Measurements from ENCODE around the gene MRPL36.
"Not testable (repeated sequence)": the region's sequence is repeated elsewhere in the genome, so short reads cannot be mapped to it uniquely, and the experiment has no call there.

Gene MRPL36

DNA sequence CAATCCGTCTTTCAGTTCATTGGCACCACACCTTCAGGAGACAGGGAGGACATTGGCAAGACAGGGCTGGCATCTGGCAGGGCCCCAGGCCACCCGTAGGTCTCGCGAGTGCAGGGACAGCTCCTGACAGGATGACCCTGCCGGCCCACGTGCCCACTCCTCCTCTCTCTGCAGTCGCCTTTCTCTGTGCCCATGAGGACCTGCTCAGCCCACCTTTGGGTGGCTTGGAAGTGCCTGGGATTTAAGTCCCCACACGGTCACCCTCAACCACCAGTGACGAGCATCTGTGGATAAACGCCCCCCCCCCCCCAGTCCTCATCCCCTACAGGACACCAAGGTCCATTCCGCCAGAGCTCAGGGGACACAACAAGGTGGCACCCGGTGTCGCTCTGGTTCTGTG, 4.1 kb downstream of the MRPL36 start:
- DNase-seq = no peak

DNA sequence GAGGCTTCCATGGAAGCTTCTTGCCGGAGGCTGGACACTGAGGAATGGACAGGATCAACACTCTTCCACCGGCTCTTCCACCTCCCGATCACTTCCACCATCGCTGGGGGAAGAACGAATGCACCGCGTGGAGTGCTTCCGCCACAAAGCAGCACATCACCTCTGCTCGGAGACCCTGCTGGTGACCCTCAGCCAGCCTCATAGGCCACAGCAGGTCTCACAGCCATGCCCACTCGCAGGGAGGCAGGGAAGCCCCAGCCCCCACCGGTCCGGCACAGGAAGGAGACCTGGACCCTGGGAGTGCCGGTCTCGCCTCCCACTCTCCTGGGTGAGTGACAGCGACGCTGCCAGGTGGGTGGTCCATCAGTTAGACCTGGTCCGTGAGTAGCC, 4.7 kb downstream of the MRPL36 start:
- no peak for DNase-seq

DNA sequence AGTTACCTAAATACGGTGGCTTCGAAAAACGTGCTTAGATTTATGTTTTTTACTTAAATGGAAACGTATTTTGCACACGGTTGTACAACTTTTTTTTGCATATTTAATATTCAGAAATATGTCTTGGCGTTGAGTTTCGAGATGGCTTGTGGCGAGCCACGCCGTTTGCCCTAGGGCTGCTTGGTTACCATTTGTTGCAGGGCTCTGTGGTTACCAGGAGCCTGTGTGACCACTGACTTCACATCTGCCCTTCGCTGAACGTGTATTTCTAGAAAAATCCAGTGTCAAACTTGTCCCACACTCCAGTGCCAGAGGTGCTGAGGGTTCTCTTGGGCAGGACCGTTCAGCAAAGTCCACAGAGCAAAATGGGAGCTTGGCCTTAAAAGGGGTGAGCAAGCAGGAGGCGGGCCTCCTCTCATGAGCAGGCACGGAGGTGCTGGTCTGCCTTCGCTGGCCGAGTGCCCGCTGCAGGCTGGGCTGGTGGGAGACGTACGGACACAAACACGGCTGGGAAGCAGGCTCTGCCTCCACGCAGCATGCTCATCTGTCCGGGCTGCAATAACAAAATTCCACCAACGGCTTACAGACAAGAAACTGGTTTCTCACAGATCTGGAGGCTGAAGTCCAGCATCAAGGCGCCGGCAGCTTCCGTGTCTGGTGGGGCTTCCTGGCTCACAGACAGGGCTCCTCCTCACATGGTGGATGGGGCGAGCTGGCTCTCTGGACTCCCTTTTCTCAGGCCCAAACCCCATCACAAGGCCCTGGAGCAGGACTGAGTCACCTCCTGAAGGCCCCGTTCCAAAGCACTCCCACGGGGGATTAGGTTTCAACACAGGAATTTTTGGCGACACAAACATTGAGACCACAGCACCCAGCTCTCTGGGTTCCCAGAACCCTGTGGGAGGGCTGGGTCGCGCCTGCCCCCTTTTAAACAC, 5.4 kb downstream of the MRPL36 start:
- DNase-seq = no peak

DNA sequence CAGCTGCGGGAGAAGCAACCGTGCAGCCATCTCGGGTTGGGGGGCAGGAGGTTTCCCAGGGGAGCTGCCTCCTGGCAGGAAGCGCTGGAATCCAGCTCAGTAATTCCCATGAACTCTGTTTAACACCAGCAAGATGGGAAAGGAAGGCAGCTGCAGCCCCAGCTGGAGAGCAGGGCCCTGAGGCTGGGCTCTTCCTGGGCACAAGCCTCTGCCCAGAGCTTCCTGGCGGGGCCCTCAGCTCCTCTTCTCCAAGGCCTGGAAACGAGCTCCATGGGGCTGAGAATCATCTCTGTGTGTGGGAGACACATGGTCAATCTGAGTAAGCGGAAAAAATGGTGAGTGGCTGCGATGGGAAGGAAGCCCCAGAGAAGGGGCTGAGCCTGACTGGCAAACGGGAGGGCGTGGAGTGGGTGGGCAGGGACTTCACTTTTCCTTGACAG, 6.3 kb downstream of the MRPL36 start:
- DNase-seq = no peak

DNA sequence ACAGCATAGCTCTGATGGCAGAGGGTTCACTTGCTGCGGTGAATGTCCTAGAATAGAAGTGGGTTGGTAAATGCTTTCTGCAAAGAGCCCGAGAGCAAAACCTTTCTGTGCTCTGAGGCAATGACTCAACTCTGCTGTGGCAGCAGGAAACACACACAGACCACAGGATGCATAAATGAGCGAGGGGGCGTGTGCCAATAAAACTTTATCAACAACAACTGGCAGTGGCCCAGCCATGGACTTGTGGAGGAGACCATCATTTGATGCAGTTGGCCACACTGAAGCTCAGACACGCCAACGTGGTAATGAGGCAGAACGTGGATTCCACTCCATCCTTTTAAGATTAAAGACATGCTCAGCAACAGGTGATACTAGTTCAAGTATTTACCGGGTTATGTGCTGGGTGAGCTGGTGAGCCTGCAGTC, 6.8 kb downstream of the MRPL36 start:
- DNase-seq = peak; percentile 73

DNA sequence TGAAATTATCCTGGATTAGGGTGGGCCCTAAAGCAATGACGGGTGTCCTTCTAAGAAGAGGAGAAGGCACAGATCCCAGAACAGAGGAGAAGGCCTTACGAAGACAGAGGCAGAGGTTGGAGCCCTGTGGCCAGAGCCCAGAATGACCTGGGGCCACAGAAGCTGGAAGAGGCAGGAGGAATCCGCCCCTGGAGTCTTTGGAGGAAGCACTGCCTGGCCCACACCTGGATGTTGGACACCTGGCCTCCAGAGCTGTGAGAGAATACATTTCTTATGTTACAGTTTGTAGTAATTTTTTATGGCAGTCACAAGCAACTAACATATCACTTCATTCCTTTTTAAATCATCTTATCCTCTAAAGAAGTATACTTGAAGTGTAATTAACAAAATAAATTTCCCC, 8.5 kb downstream of the MRPL36 start:
- DNase-seq = no peak

DNA sequence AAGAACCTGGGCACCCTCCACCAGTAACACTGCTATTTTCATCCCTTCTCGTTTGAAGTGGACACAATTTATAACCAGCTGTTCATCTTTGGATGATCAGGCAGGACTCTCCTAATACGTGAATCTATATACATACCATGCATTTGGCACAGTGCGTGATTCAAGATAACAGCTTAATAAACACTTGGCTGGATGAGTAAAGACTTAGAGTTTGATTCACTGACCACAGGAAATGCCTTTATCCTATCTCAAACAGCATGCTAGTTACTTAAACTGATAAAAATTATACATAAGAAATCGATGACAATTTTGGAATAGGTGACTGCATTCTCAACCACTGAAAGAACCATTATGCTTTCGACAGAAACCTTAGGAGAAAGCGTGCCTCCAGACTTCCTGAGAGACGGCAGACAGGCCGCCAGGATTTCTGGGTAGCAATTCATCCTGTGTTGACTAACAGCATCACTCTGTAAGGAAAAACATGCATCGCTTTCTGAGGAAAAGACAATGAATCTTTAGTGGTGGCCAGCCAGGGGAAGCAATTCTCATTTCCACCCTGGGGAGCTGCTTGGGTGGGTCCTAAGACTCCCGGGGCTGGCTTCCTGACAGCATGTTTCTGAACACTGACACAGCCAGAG, 9.7 kb downstream of the MRPL36 start:
- no peak for DNase-seq

DNA sequence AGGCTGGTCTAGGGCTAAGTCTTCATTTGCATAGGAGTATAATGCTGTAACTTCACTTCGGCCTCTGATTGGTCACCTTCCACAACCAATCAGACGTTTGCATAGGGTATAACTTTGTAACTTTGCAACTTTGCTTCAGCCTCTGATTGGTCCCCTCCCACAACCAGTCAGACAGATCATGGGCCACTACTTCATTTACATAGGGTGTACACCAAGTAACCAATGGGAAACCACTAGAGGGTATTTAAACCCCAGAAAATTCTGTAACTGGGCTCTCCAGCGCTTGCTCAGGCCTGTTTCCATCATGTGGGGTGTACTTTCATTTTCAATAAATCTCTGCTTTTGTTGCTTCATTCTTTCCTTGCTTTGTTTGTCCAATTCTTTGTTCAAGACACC, 10.2 kb downstream of the MRPL36 start:
- not testable (repeated sequence) for DNase-seq

DNA sequence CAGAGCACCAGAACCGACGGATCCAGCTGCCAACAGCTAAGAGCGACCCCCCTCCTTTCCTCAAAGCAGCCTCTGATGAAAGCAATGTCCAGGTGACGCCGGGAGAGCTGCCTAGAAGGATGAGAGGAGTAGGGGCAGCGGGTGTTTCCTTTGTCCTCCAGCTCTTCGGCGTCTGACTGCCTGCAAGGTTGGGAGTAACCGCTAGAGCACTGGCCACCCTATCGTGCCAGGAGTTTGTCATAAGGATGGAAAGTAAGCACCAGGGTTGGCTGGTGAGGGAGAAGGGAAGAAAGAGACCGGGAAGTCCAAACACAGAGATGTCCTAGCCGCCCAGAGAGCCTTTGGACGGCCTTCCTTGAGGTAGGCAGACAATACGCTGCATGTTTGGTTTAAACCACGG, 10.8 kb downstream of the MRPL36 start:
- DNase-seq = no peak

DNA sequence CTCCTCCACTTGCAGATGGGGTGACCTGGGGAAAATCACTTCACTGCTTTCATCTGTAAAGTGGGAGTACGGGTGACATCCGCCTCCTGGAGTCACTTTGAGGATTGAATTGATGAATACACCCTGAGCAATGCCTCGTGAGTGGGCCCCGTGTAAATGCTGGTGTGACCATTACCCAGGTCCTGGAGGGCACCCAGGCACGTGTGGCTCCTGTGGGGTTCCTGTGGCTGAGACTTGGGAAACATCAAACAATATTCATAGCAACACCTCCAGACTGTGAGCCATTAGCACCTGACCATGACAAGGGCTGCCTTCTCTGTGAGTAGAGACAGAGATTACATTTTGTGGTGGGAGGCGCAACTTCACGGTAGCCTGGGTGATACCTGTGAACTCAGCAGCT, 11.4 kb downstream of the MRPL36 start:
- no peak for DNase-seq

DNA sequence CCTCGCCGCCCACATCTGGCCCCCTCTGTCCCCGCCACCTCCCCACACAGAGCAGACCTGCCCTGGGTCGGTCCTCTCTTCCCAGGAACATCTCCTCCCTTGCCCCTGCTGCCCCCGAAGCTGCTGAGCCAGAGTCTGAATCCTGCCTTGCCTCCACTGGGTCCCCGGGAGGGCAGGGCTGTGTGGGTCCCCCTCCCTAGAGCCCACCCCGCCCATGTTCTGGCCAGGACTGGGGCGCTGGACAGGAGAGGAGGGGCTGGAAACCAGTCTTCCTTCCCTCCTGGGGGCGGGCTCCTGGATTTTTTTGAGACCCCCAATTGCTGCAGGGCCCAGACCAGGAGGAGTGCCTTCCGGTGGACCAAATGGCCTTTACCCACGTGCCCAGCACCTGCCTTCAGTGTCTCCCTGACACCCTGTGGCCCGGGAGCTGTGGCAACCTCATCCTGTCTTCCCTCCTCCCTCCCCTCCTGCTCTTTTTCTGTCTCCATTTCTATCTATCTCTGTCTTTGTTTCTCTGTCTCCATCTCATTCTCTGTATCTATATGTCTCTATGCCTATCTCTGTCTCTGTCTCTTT, 12.1 kb downstream of the MRPL36 start:
- DNase-seq = no peak

DNA sequence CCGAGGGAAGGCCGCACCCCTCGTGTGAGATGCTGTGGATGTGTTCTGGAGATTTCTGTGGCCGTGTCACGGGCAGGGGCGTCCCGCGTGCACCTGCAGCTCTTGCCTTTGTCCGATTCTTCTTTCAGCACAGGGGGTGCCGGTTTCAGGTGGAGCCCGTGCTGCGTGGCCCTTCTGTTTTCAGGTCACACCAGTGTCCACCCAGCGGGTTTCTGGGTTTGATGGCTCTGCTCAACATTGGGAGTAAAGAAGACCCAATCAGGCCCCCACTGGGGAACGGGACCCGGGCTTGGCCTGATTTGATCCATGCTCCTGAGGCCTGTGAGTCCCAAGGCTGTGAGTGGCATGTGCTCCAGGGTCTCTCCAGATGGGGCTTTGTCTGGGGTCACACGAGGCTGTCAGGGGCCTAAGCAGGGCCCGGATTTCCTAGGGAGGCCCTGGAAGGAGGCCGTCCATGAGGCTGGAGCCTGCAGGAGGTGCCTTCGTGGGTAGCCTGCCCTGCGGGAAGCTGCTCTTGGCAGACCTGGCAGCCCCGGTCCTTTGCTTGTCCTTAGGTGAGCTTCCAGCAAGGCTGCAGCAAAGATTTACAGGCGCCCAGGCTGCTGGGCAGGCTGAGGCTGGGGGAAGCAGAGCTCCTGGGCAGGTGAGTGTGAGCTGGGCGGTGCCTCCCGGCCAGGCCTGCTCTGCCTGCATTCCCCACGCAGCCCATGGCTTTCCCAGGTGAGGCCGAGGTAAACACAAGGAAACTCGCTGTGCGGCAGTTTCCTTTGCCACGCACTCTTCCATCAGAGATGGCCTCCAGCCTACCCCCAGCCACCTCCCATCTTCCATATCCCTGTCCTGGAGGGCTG, 12.8 kb downstream of the MRPL36 start:
- no peak for DNase-seq

DNA sequence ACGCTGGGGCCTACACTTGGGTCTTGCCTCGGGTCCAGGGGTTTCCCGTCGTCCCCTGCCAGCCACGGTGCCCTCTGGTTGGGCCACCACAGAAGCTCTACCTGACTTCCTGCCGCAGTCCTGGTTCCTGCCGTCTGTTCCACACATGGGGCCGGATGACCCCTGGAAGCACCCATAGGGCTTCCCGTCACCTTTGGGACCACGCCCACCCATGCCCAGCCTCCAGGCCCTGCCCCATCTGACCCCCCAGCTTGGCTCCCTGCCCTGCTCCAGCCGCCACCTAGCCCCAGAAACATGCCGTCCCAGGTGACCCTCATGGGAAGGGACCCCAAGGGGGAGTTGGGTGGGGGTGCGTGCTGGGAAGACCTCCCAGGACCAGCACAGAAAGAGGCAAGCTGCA, 13.7 kb downstream of the MRPL36 start:
- DNase-seq = no peak

DNA sequence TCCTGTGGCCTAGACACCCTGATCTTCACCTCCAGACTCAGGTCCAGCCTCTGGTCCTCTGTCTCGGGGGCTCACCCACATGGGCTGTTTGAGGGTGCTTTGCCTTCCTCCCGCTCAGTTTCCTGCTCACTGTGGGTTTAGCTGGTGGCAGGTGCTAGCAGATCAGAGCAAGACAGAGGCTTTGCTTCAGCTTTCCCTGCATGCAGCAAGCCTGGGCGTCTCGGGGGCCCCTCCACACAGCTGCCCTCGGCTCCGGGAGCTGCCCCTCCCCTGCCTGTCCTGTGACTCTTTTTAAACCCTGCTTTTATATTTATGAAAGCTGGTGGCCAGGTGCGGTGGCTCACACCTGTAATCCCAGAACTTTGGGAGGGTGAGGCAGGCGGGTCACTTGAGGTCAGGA, 14.6 kb downstream of the MRPL36 start:
- no peak for DNase-seq

DNA sequence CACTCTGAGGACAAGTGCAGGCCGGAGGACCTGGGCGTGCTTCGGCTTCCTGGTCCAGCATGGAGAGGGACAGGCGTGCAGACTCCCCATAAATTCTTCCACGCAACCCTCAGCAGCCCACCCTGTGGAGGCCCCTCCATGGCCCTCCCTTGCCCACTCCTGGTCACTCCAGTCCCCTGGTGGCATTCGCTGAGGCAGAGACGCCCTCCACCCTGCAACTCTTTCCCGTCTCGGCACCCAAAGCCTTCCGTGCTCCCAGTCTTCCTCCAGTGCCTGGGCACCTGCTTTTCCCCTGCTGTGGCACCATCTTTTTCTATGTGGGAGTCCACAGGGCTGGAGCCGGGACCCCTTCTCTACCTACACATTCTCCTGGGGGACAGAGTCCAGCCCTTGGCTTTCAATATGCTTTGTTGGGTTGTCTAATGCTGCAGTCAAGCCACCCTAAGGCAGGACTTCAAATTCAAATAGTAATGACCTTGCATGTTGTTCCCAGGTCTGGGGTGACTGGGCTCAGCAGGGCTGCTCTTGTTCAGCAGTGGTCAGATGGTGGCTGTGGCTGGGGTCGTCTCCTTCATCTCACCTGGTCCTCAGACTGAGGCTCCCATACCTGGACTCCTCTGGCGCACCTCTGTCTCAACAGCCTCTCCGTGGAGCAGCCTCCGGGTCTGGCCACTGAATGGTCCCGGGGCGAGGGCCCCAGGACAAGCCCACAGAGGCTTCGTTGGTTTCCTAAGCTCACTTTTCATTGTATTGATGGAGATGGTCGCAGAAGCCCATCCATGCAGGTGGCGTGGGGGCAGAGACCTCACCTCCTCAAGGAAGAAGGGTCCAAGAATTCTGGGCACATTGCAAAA, 15.2 kb downstream of the MRPL36 start:
- no peak for DNase-seq

DNA sequence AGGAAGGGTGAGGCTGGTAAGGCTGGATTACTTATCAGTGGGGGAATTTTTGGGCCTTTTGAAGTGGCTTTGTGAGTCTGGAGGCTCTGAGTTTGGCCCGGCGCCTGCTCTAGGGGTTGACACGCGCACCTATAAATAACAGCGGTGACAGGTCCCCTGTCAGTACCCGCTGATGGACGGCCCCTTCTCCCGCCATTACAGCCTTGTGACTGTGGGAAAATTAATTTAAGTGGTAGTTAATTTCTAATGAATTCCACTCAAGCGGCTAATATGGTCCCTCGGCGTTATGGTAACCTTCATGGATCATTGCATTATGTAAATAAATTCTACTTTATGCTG, 16.5 kb downstream of the MRPL36 start:
- DNase-seq = no peak

DNA sequence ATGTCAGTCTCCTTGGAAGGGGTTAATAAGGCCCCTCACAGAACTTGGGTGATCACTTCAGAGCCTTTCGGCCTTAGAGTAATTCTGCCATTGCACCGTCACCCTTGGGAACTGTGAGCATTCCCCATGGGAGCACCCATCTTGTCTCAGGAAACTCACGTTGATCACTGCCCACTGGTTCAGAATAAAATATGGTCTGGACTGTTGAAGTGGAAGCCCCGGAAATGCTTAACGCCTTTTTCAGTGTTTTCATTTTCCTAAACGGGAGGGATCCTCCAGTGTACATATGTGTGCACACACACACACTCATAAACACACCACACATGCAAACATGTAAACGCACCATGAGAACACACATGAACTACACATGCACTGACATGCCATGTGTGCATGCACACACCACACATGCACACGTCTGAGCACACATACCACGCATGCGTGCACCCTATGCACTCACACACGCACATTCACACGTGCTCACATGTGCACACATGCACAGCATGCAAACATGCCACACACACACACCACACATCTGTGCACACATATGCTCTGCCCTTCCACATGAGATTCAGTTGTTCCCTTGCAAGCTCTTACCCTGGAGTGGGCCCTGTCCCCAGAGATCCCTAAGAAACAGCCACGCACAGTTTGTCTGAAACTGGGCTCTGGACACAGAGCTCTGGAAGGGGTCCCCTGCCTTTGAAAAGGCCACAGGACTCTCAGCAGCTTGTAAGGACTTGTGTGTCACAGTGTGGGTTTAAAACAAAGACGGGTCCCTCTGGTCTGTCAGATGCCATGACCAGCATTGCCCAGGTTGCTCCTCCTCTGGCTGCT, 17.0 kb downstream of the MRPL36 start:
- no peak for DNase-seq

DNA sequence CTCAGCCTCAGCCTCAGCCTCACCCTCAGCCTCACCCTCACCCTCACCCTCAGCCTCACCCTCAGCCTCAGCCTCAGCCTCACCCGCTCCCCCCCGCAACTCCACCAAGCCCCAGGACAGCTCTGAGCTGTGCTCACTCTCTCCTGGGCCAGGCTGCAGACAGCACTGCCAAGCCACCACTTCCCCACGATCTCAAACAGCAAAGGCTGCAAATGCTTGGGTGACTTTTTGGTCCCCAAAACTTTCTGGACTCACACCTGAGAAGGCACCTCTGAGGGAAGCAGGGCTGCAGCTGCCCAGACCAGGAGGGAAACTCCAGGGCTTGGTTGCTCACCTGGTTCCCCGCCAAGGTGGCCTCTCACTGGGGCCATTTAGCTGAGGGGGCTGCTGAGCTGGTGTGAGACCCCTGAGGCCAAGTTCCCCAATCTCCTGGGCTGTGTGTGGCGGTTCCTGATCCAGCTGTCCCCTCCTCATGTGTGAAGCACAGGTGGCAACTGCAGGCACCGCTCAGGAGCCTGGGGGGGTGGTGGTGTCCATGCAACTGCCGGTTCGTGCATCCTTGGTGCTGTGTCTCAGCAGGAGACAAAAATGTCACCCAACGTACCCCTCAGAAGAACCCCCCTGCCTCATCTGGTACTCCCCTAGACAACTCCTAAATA, 17.8 kb downstream of the MRPL36 start:
- DNase-seq = no peak

DNA sequence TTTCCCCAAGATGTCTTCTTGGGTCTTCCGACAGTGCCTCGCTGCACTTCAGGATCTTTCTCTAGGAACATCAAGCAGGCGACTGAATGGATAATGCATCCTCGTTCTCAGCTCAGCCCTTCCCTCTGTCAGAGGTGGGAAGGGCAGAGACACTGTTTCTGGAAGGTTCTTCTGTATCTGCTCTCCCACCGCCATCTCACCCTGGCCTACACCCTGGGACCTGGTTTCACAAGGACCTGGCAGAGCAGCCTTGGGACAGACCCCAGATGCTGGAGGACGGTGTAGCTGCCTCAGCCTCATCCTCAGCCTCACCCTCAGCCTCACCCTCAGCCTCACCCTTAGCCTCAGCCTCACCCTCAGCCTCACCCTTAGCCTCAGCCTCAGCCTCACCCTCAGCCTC, 18.5 kb downstream of the MRPL36 start:
- DNase-seq = no peak

DNA sequence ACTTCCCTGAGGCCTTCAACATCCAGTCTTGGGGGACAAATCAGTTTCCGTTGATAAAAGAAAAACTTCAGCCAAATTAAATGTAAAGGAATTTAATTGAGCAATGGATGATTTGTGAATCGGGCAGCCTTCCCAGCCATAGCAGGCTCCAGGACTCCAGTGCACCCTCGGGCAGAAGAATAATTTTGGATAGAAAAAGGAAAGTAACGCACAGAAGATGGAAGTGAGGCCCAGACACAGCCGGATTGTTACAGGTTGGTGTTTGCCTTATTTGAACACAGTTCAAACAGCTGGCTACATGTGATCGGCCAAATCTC, 19.1 kb downstream of the MRPL36 start:
- DNase-seq = no peak

All from activated effector memory CD4-positive, alpha-beta T cell treated with Interleukin-2 at 50 U/mL for 16 hours (primary cell).